H9 (cell line): ENCODE results near the gene OOEP. TPM values are rescaled to one million over a fixed set of nuclear protein-coding genes. Genes with fewer than 3 reads are reported as not detected.

ENCODE experiments used
- DNase-seq: peaks from one replicate; pipeline ENCODE4 v3.0.0-alpha.2; 2017
- H2AFZ ChIP-seq: one replicate; pipeline ENCODE4 v1.6.1; 2013; ENCODE audit warnings: mild to moderate bottlenecking, low read length, control low read depth, moderate library complexity
- H2AK5ac ChIP-seq: 2 replicates; pipeline ENCODE4 v1.6.1; 2013; ENCODE audit warnings: low read length, control low read depth, mixed read lengths; ENCODE audit not compliant: insufficient read length
- H2BK120ac ChIP-seq: one replicate; pipeline ENCODE4 v1.6.1; 2013; ENCODE audit warnings: low read depth, mild to moderate bottlenecking, low read length, control low read depth, inconsistent platforms; ENCODE audit not compliant: poor library complexity, severe bottlenecking
- H2BK12ac ChIP-seq: 2 replicates; pipeline ENCODE4 v1.6.1; 2013; ENCODE audit warnings: low read length, control low read depth, mixed read lengths, low read depth; ENCODE audit not compliant: insufficient read length
- H2BK15ac ChIP-seq: 2 replicates; pipeline ENCODE4 v1.6.1; 2013; ENCODE audit warnings: low read depth, low read length, control low read depth
- H2BK20ac ChIP-seq: one replicate; pipeline ENCODE4 v1.6.1; 2013; ENCODE audit warnings: low read depth, mild to moderate bottlenecking, low read length, control low read depth, inconsistent platforms; ENCODE audit not compliant: poor library complexity, severe bottlenecking
- H2BK5ac ChIP-seq: 2 replicates; pipeline ENCODE4 v1.6.1; 2013; ENCODE audit warnings: low read length, control low read depth, mixed read lengths; ENCODE audit not compliant: insufficient read length
- H3K14ac ChIP-seq: 2 replicates; pipeline ENCODE4 v1.6.1; 2013; ENCODE audit warnings: low read length, control low read depth; ENCODE audit not compliant: insufficient read depth
- H3K18ac ChIP-seq: 2 replicates; pipeline ENCODE4 v1.6.1; 2013; ENCODE audit warnings: low read depth, mild to moderate bottlenecking, mixed read lengths, low read length, control low read depth; ENCODE audit not compliant: insufficient read length
- H3K23ac ChIP-seq: 2 replicates; pipeline ENCODE4 v1.6.1; 2013; ENCODE audit warnings: low read length, control low read depth, mixed read lengths, low read depth; ENCODE audit not compliant: insufficient read length
- H3K23me2 ChIP-seq: 2 replicates; pipeline ENCODE4 v1.6.1; 2013; ENCODE audit warnings: low read depth, mild to moderate bottlenecking, mixed read lengths, low read length, control low read depth; ENCODE audit not compliant: insufficient read length, poor library complexity, severe bottlenecking
- H3K27ac ChIP-seq: 2 replicates; pipeline ENCODE4 v1.5.1; 2013; ENCODE audit warnings: low read length, control low read depth, mixed read lengths, low read depth; ENCODE audit not compliant: insufficient read length
- H3K27me3 ChIP-seq: 2 replicates; pipeline ENCODE4 v1.6.1; 2013; ENCODE audit warnings: low read length, control low read depth, inconsistent platforms; ENCODE audit not compliant: insufficient read depth
- H3K4ac ChIP-seq: 2 replicates; pipeline ENCODE4 v1.6.1; 2013; ENCODE audit warnings: low read depth, mild to moderate bottlenecking, control low read depth, inconsistent platforms, low read length, moderate library complexity
- H3K4me1 ChIP-seq: 2 replicates; pipeline ENCODE4 v1.6.1; 2013; ENCODE audit warnings: low read length, control low read depth, inconsistent platforms; ENCODE audit not compliant: insufficient read depth
- H3K4me2 ChIP-seq: 2 replicates; pipeline ENCODE4 v1.6.1; 2013; ENCODE audit warnings: low read length, control low read depth, mixed read lengths; ENCODE audit not compliant: insufficient read length, insufficient read depth
- H3K56ac ChIP-seq: 2 replicates; pipeline ENCODE4 v1.6.1; 2013; ENCODE audit warnings: low read depth, mild to moderate bottlenecking, mixed read lengths, low read length, control low read depth; ENCODE audit not compliant: insufficient read length
- H3K79me1 ChIP-seq: 2 replicates; pipeline ENCODE4 v1.6.1; 2013; ENCODE audit warnings: low read depth, mild to moderate bottlenecking, moderate library complexity, low read length, control low read depth, inconsistent platforms; ENCODE audit not compliant: insufficient read depth, poor library complexity, severe bottlenecking
- H3K79me2 ChIP-seq: 2 replicates; pipeline ENCODE4 v1.6.1; 2013; ENCODE audit warnings: low read length, control low read depth, inconsistent platforms; ENCODE audit not compliant: insufficient read depth
- H3K9ac ChIP-seq: 2 replicates; pipeline ENCODE4 v1.6.1; 2013; ENCODE audit warnings: low read length, control low read depth, mixed read lengths; ENCODE audit not compliant: insufficient read length; ENCODE audit errors: extremely low read depth
- H3K9me3 ChIP-seq: one replicate; pipeline ENCODE4 v1.6.1; 2013; ENCODE audit warnings: low read depth, low read length, inconsistent platforms; ENCODE audit not compliant: control insufficient read depth
- H3T11ph ChIP-seq: one replicate; pipeline ENCODE4 v1.6.1; 2013; ENCODE audit warnings: mild to moderate bottlenecking, low read length, control low read depth, inconsistent platforms
- H4K20me1 ChIP-seq: one replicate; pipeline ENCODE4 v1.6.1; 2013; ENCODE audit not compliant: control insufficient read depth, insufficient read length, insufficient read depth
- H4K5ac ChIP-seq: 2 replicates; pipeline ENCODE4 v1.6.1; 2013; ENCODE audit warnings: low read depth, mild to moderate bottlenecking, mixed read lengths, low read length, control low read depth; ENCODE audit not compliant: insufficient read length
- H4K8ac ChIP-seq: replicated peaks from 2 replicates; pipeline ENCODE4 v1.6.1; 2013; ENCODE audit warnings: low read length, control low read depth, mixed read lengths, low read depth; ENCODE audit not compliant: insufficient read length
- H4K91ac ChIP-seq: 2 replicates; pipeline ENCODE4 v1.6.1; 2013; ENCODE audit warnings: low read depth, mild to moderate bottlenecking, moderate library complexity, mixed read lengths, low read length, control low read depth; ENCODE audit not compliant: insufficient read length
- H3K27ac Mint-ChIP-seq, 3 experiments: 2 replicates in 2 of 3; 3 replicates in 1 of 3; pipeline ENCODE4 v1.8.0; 2020 to 2021; ENCODE audit warnings: mixed read lengths in 3 of 3, mild to moderate bottlenecking in 1 of 3, moderate library complexity in 1 of 3
- H3K27me3 Mint-ChIP-seq: 2 replicates; pipeline ENCODE4 v1.8.0; 2021; ENCODE audit warnings: low read depth, mild to moderate bottlenecking, moderate library complexity, mixed read lengths
- H3K36me3 Mint-ChIP-seq, 3 experiments: 2 replicates in 2 of 3; 3 replicates in 1 of 3; pipeline ENCODE4 v1.8.0; 2020 to 2021; ENCODE audit warnings: low read depth in 3 of 3, mixed read lengths in 3 of 3; ENCODE audit not compliant: insufficient read depth in 1 of 3
- H3K4me1 Mint-ChIP-seq, 2 experiments: 2 replicates each; pipeline ENCODE4 v1.8.0; 2020; ENCODE audit warnings: mixed read lengths in 2 of 2
- H3K4me3 Mint-ChIP-seq, 2 experiments: 2 replicates in 1 of 2; 3 replicates in 1 of 2; pipeline ENCODE4 v1.8.0; 2020 to 2021; ENCODE audit warnings: mild to moderate bottlenecking in 2 of 2, mixed read lengths in 2 of 2, moderate library complexity in 1 of 2
- H3K9me3 Mint-ChIP-seq, 2 experiments: 2 replicates in 1 of 2; 3 replicates in 1 of 2; pipeline ENCODE4 v1.8.0; 2020; ENCODE audit warnings: mild to moderate bottlenecking in 2 of 2, mixed read lengths in 2 of 2, moderate library complexity in 1 of 2
- CTCF ChIP-seq: fragments of 200-600 bp; sonication (generic); conservative IDR thresholded peaks from 3 replicates; pipeline ENCODE4 v1.8.0; 2021; ENCODE audit warnings: antibody characterized with exemption, mild to moderate bottlenecking
- WGBS: extraction: QIAGEN DNeasy Blood & Tissue Kit; methylation state at CpG from one replicate; pipeline ENCODE4 v1.1.7; 2013; ENCODE audit warnings: missing lambda C conversion rate, low lambda C conversion rate, mixed read lengths; ENCODE audit not compliant: insufficient read length; ENCODE audit errors: extremely low coverage; 5-methylcytosine and 5-hydroxymethylcytosine counted together
- long read RNA-seq: library from polyadenylated mRNA; unstranded; transcript quantifications from one replicate; pipeline ENCODE4 v2.0.0, GENCODE V29; 2020
- total RNA-seq: library from RNA; stranded (reverse); gene quantifications from 2 replicates; pipeline ENCODE4 v1.2.1, GENCODE V29; 2021

The OOEP gene
- not detected in 2 replicates for total RNA-seq
- long read RNA-seq, result 0 reads

DNA sequence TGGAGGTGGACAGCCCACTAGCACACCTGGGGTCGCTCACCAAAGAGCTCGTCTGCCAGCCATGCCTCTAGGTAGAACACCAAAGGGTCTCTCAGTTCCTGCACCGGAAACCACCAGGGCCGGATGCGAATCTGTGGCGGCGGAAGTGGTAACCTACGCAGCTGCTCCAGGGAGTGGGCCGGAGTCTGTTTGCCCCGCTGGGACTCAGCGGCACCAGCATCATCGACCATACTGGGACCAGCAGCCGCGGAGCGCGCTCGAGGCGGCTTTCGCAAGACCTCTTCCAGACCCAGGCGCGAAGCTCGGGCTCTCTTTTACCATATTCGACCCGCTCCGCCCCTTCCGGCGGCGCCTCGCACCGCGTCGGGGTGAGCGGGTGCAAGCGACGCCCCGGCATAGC, at the start of gene OOEP:
TSS of gene OOEP (minus strand) at position 335 of the 400 bp plus-strand sequence. CDS start at position 230, 105 bp downstream.
- H2AFZ ChIP-seq, result no peak within 1 kb of the TSS
- no peak within 1 kb of the TSS for H2BK5ac ChIP-seq
- H3K79me2 ChIP-seq, result no peaks in the 10 kb centered on the region
- no peaks in the 10 kb centered on the region for H3K9me3 ChIP-seq
- Mint-ChIP-seq H3K27me3 (peaks cover 2% of the 10 kb centered on the region; the same call in 1 of the 2 replicates), H3K4me1 (peaks cover 10 to 13% of the 10 kb centered on the region in 2 experiments), H3K9me3 (peaks cover 0 to 14% of the 10 kb centered on the region in 2 experiments; a peak in 3 of 5 replicates), H3K27ac (no peak within 1 kb of the TSS), H3K4me3 (no peak within 1 kb of the TSS), H3K36me3 (peaks cover 0 to 2% (median 0%) of the 10 kb centered on the region in 3 experiments; a peak in 2 of 7 replicates)
- no CpG with 5 or more reads among the region's 36 CpGs for WGBS
- H3K56ac ChIP-seq, result no peak within 1 kb of the TSS
- H4K20me1 ChIP-seq, result no peaks in the 10 kb centered on the region
- no peaks in the 10 kb centered on the region for H3K23me2 ChIP-seq
- H3K9ac ChIP-seq, result no peak within 1 kb of the TSS
- H3K4me2 ChIP-seq, result no peak within 1 kb of the TSS
- no peak within 1 kb of the TSS; the same call in 1 of the 2 replicates for H3K14ac ChIP-seq
- H3K23ac ChIP-seq, result no peak within 1 kb of the TSS
- H3K27ac ChIP-seq, result no peak within 1 kb of the TSS
- no peak for DNase-seq
- H3K27me3 ChIP-seq, result no peaks in the 10 kb centered on the region
- H3K79me1 ChIP-seq, result no peaks in the 10 kb centered on the region
- no peak within 1 kb of the TSS for H4K5ac ChIP-seq
- no peak within 1 kb of the TSS for H3T11ph ChIP-seq
- no peak within 1 kb of the TSS for H3K4ac ChIP-seq
- no peak within 1 kb of the TSS for H2BK15ac ChIP-seq
- no peak for TF ChIP-seq CTCF
- no peak within 1 kb of the TSS for H2BK20ac ChIP-seq
- no peak within 1 kb of the TSS for H2AK5ac ChIP-seq
- no peak within 1 kb of the TSS for H2BK12ac ChIP-seq
- no peak within 1 kb of the TSS for H4K8ac ChIP-seq
- no peak within 1 kb of the TSS for H4K91ac ChIP-seq
- H2BK120ac ChIP-seq, result no peak within 1 kb of the TSS
- H3K4me1 ChIP-seq, result peaks cover 2% of the 10 kb centered on the region; the same call in 1 of the 2 replicates
- H3K18ac ChIP-seq, result no peak within 1 kb of the TSS
